SH-SY5Y (cell line): ENCODE results near the gene CPEB1.

Experiments used
- GATA2 ChIP-seq: IDR thresholded peaks from 2 replicates; pipeline ENCODE4 v1.6.1; 2011; ENCODE audit warnings: mild to moderate bottlenecking, low read depth, low read length
- GATA3 ChIP-seq: IDR thresholded peaks from 2 replicates; pipeline ENCODE4 v1.6.1; 2011; ENCODE audit warnings: low read depth, mild to moderate bottlenecking, low read length, moderate library complexity

GRCh38 chr15:82545002-82545401, 102.2 kb downstream of the CPEB1 start:
- TF ChIP-seq GATA2 (no peak), GATA3 (no peak)
